Mesendoderm (in vitro differentiated cells): Measurements from ENCODE around the gene ANTXR1.

Experiments used
- DNase-seq: peaks from one replicate; pipeline ENCODE4 v3.0.0; 2013
- H2AK5ac ChIP-seq: 2 replicates; pipeline ENCODE4 v1.6.1; 2013; ENCODE audit warnings: low read length, inconsistent platforms
- H2BK120ac ChIP-seq: 2 replicates; pipeline ENCODE4 v1.6.1; 2013; ENCODE audit warnings: low read depth, mild to moderate bottlenecking, low read length, moderate library complexity, mixed read lengths
- H2BK15ac ChIP-seq: replicated peaks from 2 replicates; pipeline ENCODE4 v1.6.1; 2013; ENCODE audit warnings: low read depth, mild to moderate bottlenecking, moderate library complexity
- H2BK5ac ChIP-seq: 2 replicates; pipeline ENCODE4 v1.6.1; 2013; ENCODE audit warnings: low read length, inconsistent platforms
- H3K18ac ChIP-seq: 2 replicates; pipeline ENCODE4 v1.6.1; 2013; ENCODE audit warnings: mild to moderate bottlenecking, low read length, mixed read lengths
- H3K23ac ChIP-seq: one replicate; pipeline ENCODE4 v1.6.1; 2013; ENCODE audit warnings: low read length
- H3K27ac ChIP-seq: 2 replicates; pipeline ENCODE4 v1.5.1; 2013; ENCODE audit warnings: low read depth, mild to moderate bottlenecking, inconsistent platforms, low read length, moderate library complexity
- H3K27me3 ChIP-seq: 2 replicates; pipeline ENCODE4 v1.6.1; 2013; ENCODE audit warnings: low read length, control low read depth, mild to moderate bottlenecking, inconsistent platforms; ENCODE audit not compliant: insufficient read depth, poor library complexity
- H3K36me3 ChIP-seq: 2 replicates; pipeline ENCODE4 v1.6.1; 2013; ENCODE audit warnings: low read length, inconsistent platforms; ENCODE audit not compliant: control insufficient read depth, insufficient read depth
- H3K4ac ChIP-seq: one replicate; pipeline ENCODE4 v1.6.1; 2013; ENCODE audit warnings: low read depth, mild to moderate bottlenecking, low read length, moderate library complexity
- H3K4me1 ChIP-seq: 2 replicates; pipeline ENCODE4 v1.6.1; 2013; ENCODE audit warnings: low read depth, low read length, inconsistent platforms; ENCODE audit not compliant: control insufficient read depth
- H3K4me2 ChIP-seq: 2 replicates; pipeline ENCODE4 v1.6.1; 2013; ENCODE audit warnings: low read length
- H3K4me3 ChIP-seq: 2 replicates; pipeline ENCODE4 v1.5.1; 2013; ENCODE audit warnings: mild to moderate bottlenecking, low read length
- H3K56ac ChIP-seq: one replicate; pipeline ENCODE4 v1.6.1; 2013; ENCODE audit warnings: low read length
- H3K79me1 ChIP-seq: 2 replicates; pipeline ENCODE4 v1.6.1; 2013; ENCODE audit warnings: low read length, inconsistent platforms
- H3K79me2 ChIP-seq: 2 replicates; pipeline ENCODE4 v1.6.1; 2013; ENCODE audit warnings: mild to moderate bottlenecking, low read length; ENCODE audit not compliant: control insufficient read depth, insufficient read depth
- H3K9ac ChIP-seq: 2 replicates; pipeline ENCODE4 v1.6.1; 2013; ENCODE audit warnings: low read length, inconsistent platforms
- H4K5ac ChIP-seq: one replicate; pipeline ENCODE4 v1.6.1; 2013; ENCODE audit warnings: low read length
- H4K8ac ChIP-seq: one replicate; pipeline ENCODE4 v1.6.1; 2013; ENCODE audit warnings: low read depth, mild to moderate bottlenecking, control low read depth, low read length, moderate library complexity
- WGBS: extraction: QIAGEN DNeasy Blood & Tissue Kit; methylation state at CpG from one replicate; pipeline ENCODE4 v1.1.7; 2013; ENCODE audit warnings: low lambda C conversion rate, missing lambda C conversion rate; ENCODE audit not compliant: insufficient coverage; ENCODE audit errors: extremely low coverage; 5-methylcytosine and 5-hydroxymethylcytosine counted together

Gene ANTXR1

DNA sequence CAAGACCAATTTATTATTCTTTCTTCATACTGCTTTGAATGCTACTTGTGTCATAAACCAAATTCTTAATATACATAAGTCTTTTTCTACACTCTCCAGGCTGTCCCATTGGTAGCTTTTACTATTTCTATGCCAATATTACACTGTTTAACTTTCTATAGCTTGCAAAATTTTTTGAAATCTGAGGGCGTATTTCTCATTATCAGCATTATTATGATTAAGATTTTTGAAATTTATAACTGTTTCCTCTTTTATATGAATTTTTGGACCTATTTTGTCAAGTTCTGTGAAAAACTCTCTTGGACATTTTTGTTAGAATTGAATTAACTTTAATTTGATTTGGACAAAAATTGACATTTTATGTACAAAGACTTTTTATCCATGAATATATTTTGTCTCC, 275.4 kb downstream of the ANTXR1 start:
- H3K27ac ChIP-seq: no peak overlapping the region

DNA sequence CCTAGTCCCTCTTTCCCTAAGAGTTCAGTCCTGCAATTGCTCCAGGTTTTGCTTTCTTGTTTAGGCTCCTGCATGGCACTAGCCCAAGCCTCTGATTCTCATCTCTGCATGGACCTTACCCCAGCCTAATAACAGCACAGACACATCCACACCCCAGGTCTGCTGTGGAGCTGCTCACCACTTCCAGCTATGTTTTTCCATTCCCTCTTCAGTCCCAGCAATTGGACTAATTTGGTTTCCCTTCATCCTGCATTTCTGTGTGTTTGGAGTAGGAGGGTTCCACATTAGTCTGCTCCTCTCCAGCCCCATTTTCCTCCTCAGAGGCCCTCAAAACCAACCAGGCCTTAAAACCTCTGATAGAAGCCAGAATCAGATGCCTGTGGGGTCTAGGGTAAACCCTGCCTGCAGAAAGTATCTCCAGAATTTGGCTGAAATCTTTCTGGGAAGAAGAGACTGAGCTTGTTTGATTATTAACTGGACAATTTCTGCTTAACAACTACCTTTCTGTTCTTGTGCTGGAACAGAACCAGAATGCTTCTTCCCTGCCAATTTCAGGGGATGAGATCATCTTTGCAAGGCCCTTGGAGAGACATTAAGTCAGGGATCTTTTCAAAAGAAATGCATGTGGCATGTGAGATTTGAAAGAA, 278.1 kb downstream of the ANTXR1 start:
- Histone ChIP-seq H3K9ac (no peak overlapping the region), H2BK5ac (no peak overlapping the region), H3K4me2 (no peak overlapping the region), H3K4me3 (no peak overlapping the region), H3K36me3 (no peaks in the 10 kb centered on the region), H3K4ac (no peak overlapping the region), H2AK5ac (no peak overlapping the region), H3K79me2 (no peaks in the 10 kb centered on the region), H3K4me1 (no peaks in the 10 kb centered on the region), H3K18ac (no peak overlapping the region), H3K27ac (no peak overlapping the region), H4K5ac (no peak overlapping the region), H2BK120ac (no peak overlapping the region), H4K8ac (no peak overlapping the region), H3K56ac (no peak overlapping the region), H3K23ac (no peak overlapping the region), H3K79me1 (no peaks in the 10 kb centered on the region), H3K27me3 (no peaks in the 10 kb centered on the region), H2BK15ac (no peak overlapping the region)
- DNase-seq: no peak

More for the DNA sequence above, 275.4 kb downstream of the ANTXR1 start:
- H3K4me2 ChIP-seq: no peak overlapping the region
- no peak overlapping the region for H3K23ac ChIP-seq
- H2BK5ac ChIP-seq: no peak overlapping the region
- no CpG with 5 or more reads among the region's 1 CpG for WGBS
- H3K27me3 ChIP-seq: no peaks in the 10 kb centered on the region
- H3K79me2 ChIP-seq: no peaks in the 10 kb centered on the region
- H4K5ac ChIP-seq: no peak overlapping the region
- DNase-seq: no peak
- no peak overlapping the region for H3K18ac ChIP-seq
- no peak overlapping the region for H2AK5ac ChIP-seq
- no peaks in the 10 kb centered on the region for H3K79me1 ChIP-seq
- no peak overlapping the region for H3K9ac ChIP-seq
- no peaks in the 10 kb centered on the region for H3K4me1 ChIP-seq
- no peak overlapping the region for H3K4ac ChIP-seq
- H3K36me3 ChIP-seq: no peaks in the 10 kb centered on the region
- H2BK120ac ChIP-seq: no peak overlapping the region
- no peak overlapping the region for H3K4me3 ChIP-seq
- no peak overlapping the region for H3K56ac ChIP-seq
- H4K8ac ChIP-seq: no peak overlapping the region
- no peak overlapping the region for H2BK15ac ChIP-seq

- no peak overlapping the region for H3K4ac ChIP-seq
- no peak for DNase-seq
- no CpG with 5 or more reads among the region's 3 CpGs for WGBS
Observed at GRCh38 chr2:69291721-69292120, 278.7 kb downstream of the ANTXR1 start.

GRCh38 chr2:69292256-69292655, 279.3 kb downstream of the ANTXR1 start:
- H3K27ac ChIP-seq: no peak overlapping the region
- no CpG with 5 or more reads among the region's 3 CpGs for WGBS
- no peaks in the 10 kb centered on the region for H3K79me2 ChIP-seq

More at GRCh38 chr2:69291721-69292120, 278.7 kb downstream of the ANTXR1 start:
- no peak overlapping the region for H2AK5ac ChIP-seq
- H4K8ac ChIP-seq: no peak overlapping the region
- H3K56ac ChIP-seq: no peak overlapping the region
- no peak overlapping the region for H4K5ac ChIP-seq
- H3K36me3 ChIP-seq: no peaks in the 10 kb centered on the region
- H3K79me1 ChIP-seq: no peaks in the 10 kb centered on the region
- no peak overlapping the region for H3K23ac ChIP-seq
- H2BK15ac ChIP-seq: no peak overlapping the region
- H3K4me2 ChIP-seq: no peak overlapping the region
- no peak overlapping the region for H3K18ac ChIP-seq
- no peaks in the 10 kb centered on the region for H3K79me2 ChIP-seq
- H2BK120ac ChIP-seq: no peak overlapping the region
- H3K27ac ChIP-seq: no peak overlapping the region
- H3K4me1 ChIP-seq: no peaks in the 10 kb centered on the region
- no peak overlapping the region for H3K9ac ChIP-seq
- H2BK5ac ChIP-seq: no peak overlapping the region
- no peaks in the 10 kb centered on the region for H3K27me3 ChIP-seq
- H3K4me3 ChIP-seq: no peak overlapping the region

GRCh38 chr2:69296421-69296820, 283.4 kb downstream of the ANTXR1 start:
- no peak overlapping the region for H2BK5ac ChIP-seq
- H3K79me1 ChIP-seq: no peaks in the 10 kb centered on the region
- H3K56ac ChIP-seq: no peak overlapping the region
- H2AK5ac ChIP-seq: no peak overlapping the region
- H3K4me1 ChIP-seq: no peaks in the 10 kb centered on the region
- H3K9ac ChIP-seq: no peak overlapping the region
- no peak overlapping the region for H3K4me2 ChIP-seq
- H4K5ac ChIP-seq: no peak overlapping the region
- no peak overlapping the region for H3K27ac ChIP-seq
- H3K27me3 ChIP-seq: no peaks in the 10 kb centered on the region
- WGBS: no CpG with 5 or more reads among the region's 3 CpGs
- no peak overlapping the region for H2BK120ac ChIP-seq
- H3K23ac ChIP-seq: no peak overlapping the region
- H2BK15ac ChIP-seq: no peak overlapping the region
- H3K36me3 ChIP-seq: no peaks in the 10 kb centered on the region
- no peak overlapping the region for H4K8ac ChIP-seq
- no peak overlapping the region for H3K4ac ChIP-seq
- H3K79me2 ChIP-seq: no peaks in the 10 kb centered on the region
- no peak overlapping the region for H3K4me3 ChIP-seq
- no peak for DNase-seq
- no peak overlapping the region for H3K18ac ChIP-seq

More at GRCh38 chr2:69292256-69292655, 279.3 kb downstream of the ANTXR1 start:
- no peak overlapping the region for H3K9ac ChIP-seq
- H2BK5ac ChIP-seq: no peak overlapping the region
- H3K18ac ChIP-seq: no peak overlapping the region
- no peaks in the 10 kb centered on the region for H3K79me1 ChIP-seq
- H3K56ac ChIP-seq: no peak overlapping the region
- no peak overlapping the region for H3K4me2 ChIP-seq
- H3K4me3 ChIP-seq: no peak overlapping the region
- H3K4me1 ChIP-seq: no peaks in the 10 kb centered on the region
- no peak overlapping the region for H2AK5ac ChIP-seq
- H4K5ac ChIP-seq: no peak overlapping the region
- H3K36me3 ChIP-seq: no peaks in the 10 kb centered on the region
- H3K23ac ChIP-seq: no peak overlapping the region
- H3K27me3 ChIP-seq: no peaks in the 10 kb centered on the region
- H2BK120ac ChIP-seq: no peak overlapping the region
- H3K4ac ChIP-seq: no peak overlapping the region
- no peak for DNase-seq
- H2BK15ac ChIP-seq: no peak overlapping the region
- no peak overlapping the region for H4K8ac ChIP-seq

GRCh38 chr2:69297216-69297615, 284.2 kb downstream of the ANTXR1 start:
- Histone ChIP-seq H3K27me3 (no peaks in the 10 kb centered on the region), H3K79me1 (no peaks in the 10 kb centered on the region), H3K4ac (no peak overlapping the region), H2AK5ac (no peak overlapping the region), H3K23ac (no peak overlapping the region), H2BK15ac (no peak overlapping the region), H3K4me2 (no peak overlapping the region), H3K4me1 (no peaks in the 10 kb centered on the region), H2BK120ac (no peak overlapping the region), H3K9ac (no peak overlapping the region), H4K5ac (no peak overlapping the region), H4K8ac (no peak overlapping the region), H2BK5ac (no peak overlapping the region), H3K56ac (no peak overlapping the region), H3K79me2 (no peaks in the 10 kb centered on the region), H3K18ac (no peak overlapping the region), H3K4me3 (no peak overlapping the region), H3K27ac (no peak overlapping the region), H3K36me3 (no peaks in the 10 kb centered on the region)
- DNase-seq: no peak
- no CpG with 5 or more reads among the region's 12 CpGs for WGBS
